OCI-LY3 (cell line): ENCODE results near the gene TTC21A.

Experiments
- H2AFZ ChIP-seq: fragments of 200-600, 300-600 bp; shearing (Covaris generic); 2 replicates; pipeline ENCODE4 v1.6.0; 2014; ENCODE audit warnings: antibody characterized with exemption, low read depth, low read length
- H3K27ac ChIP-seq: fragments of 200-600, 300-600 bp; sonication (generic); 2 replicates; pipeline ENCODE4 v1.5.1; 2014; ENCODE audit warnings: mild to moderate bottlenecking, low read length, moderate library complexity, mixed read lengths
- H3K27me3 ChIP-seq: fragments of 200-600, 300-600 bp; sonication (generic); 2 replicates; pipeline ENCODE4 v1.6.1; 2014; ENCODE audit warnings: low read depth, low read length, mixed read lengths
- H3K36me3 ChIP-seq: fragments of 200-600, 300-600 bp; sonication (generic); replicated peaks from 2 replicates; pipeline ENCODE3; 2014; ENCODE audit warnings: low read depth, low read length, mixed read lengths
- H3K4me1 ChIP-seq: fragments of 300-600, 200-600 bp; sonication (generic); 2 replicates; pipeline ENCODE4 v1.6.1; 2014; ENCODE audit warnings: low read length, mixed read lengths
- H3K4me2 ChIP-seq: fragments of 200-600, 300-600 bp; sonication (generic); 2 replicates; pipeline ENCODE4 v1.6.1; 2014; ENCODE audit warnings: low read length, mixed read lengths
- H3K4me3 ChIP-seq: fragments of 300-600, 200-600 bp; sonication (generic); 2 replicates; pipeline ENCODE4 v1.5.1; 2014; ENCODE audit warnings: antibody characterized with exemption, mild to moderate bottlenecking, low read length, moderate library complexity
- H3K79me2 ChIP-seq: fragments of 300-600, 200-600 bp; shearing (Covaris generic); 2 replicates; pipeline ENCODE4 v1.6.1; 2014; ENCODE audit warnings: mild to moderate bottlenecking, low read length, mixed read lengths
- H3K9ac ChIP-seq: fragments of 300-600, 200-600 bp; shearing (Covaris generic); 2 replicates; pipeline ENCODE4 v1.6.0; 2014; ENCODE audit warnings: mild to moderate bottlenecking, low read length, moderate library complexity
- H3K9me3 ChIP-seq: fragments of 200-600, 300-600 bp; shearing (Covaris generic); 2 replicates; pipeline ENCODE4 v1.6.1; 2014; ENCODE audit warnings: low read length, mixed read lengths; ENCODE audit not compliant: insufficient read depth
- H4K20me1 ChIP-seq: fragments of 200-600, 300-600 bp; sonication (generic); 2 replicates; pipeline ENCODE4 v1.6.1; 2016; ENCODE audit warnings: low read length, mixed read lengths; ENCODE audit not compliant: insufficient read depth
- EZH2phosphoT487 ChIP-seq: fragments of 200-600 bp; shearing (Covaris generic); IDR thresholded peaks from 2 replicates; pipeline ENCODE4 v1.6.1; 2018; ENCODE audit warnings: antibody characterized with exemption, mixed run types, low read depth
- TF ChIP-seq, protein P1 (sequence below): fragments of 200-600, 300-600 bp; sonication (generic); IDR thresholded peaks from 2 replicates; pipeline ENCODE4 v1.5.1; 2014; ENCODE audit warnings: antibody characterized with exemption, low read length, low read depth

The TTC21A gene

GRCh38 chr3:39176025-39176714, 68.7 kb downstream of the TTC21A start:
- no peaks in the 10 kb centered on the region for H3K36me3 ChIP-seq
- H3K4me1 ChIP-seq = peaks cover 20% of the 10 kb centered on the region
- peaks cover 26% of the 10 kb centered on the region for H3K27me3 ChIP-seq
- H3K27ac ChIP-seq = no peak overlapping the region
- H3K9me3 ChIP-seq = no peaks in the 10 kb centered on the region
- H3K4me3 ChIP-seq = no peak overlapping the region
- H3K9ac ChIP-seq = no peak overlapping the region
- H2AFZ ChIP-seq = no peak overlapping the region
- no peak overlapping the region for H3K4me2 ChIP-seq
- no peaks in the 10 kb centered on the region for H4K20me1 ChIP-seq
- H3K79me2 ChIP-seq = no peaks in the 10 kb centered on the region
- TF ChIP-seq EZH2phosphoT487 = no peak
- TF ChIP-seq, protein P1, sequence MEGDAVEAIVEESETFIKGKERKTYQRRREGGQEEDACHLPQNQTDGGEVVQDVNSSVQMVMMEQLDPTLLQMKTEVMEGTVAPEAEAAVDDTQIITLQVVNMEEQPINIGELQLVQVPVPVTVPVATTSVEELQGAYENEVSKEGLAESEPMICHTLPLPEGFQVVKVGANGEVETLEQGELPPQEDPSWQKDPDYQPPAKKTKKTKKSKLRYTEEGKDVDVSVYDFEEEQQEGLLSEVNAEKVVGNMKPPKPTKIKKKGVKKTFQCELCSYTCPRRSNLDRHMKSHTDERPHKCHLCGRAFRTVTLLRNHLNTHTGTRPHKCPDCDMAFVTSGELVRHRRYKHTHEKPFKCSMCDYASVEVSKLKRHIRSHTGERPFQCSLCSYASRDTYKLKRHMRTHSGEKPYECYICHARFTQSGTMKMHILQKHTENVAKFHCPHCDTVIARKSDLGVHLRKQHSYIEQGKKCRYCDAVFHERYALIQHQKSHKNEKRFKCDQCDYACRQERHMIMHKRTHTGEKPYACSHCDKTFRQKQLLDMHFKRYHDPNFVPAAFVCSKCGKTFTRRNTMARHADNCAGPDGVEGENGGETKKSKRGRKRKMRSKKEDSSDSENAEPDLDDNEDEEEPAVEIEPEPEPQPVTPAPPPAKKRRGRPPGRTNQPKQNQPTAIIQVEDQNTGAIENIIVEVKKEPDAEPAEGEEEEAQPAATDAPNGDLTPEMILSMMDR = no peak

GRCh38 chr3:39177708-39178332, 70.3 kb downstream of the TTC21A start:
- H3K36me3 ChIP-seq = no peaks in the 10 kb centered on the region
- H2AFZ ChIP-seq = peak overlapping the region; percentile 41; the same call in 1 of the 2 replicates
- peak overlapping the region; percentile 95 for H3K4me2 ChIP-seq
- no peaks in the 10 kb centered on the region for H4K20me1 ChIP-seq
- peak overlapping the region; percentile 81 for H3K4me3 ChIP-seq
- TF ChIP-seq EZH2phosphoT487 = no peak
- TF ChIP-seq, protein P1 = no peak
- H3K27ac ChIP-seq = no peak overlapping the region
- peaks cover 12% of the 10 kb centered on the region for H3K27me3 ChIP-seq
- H3K4me1 ChIP-seq = peaks cover 22% of the 10 kb centered on the region
- no peaks in the 10 kb centered on the region for H3K9me3 ChIP-seq
- peak overlapping the region; percentile 73 for H3K9ac ChIP-seq
- H3K79me2 ChIP-seq = no peaks in the 10 kb centered on the region

DNA sequence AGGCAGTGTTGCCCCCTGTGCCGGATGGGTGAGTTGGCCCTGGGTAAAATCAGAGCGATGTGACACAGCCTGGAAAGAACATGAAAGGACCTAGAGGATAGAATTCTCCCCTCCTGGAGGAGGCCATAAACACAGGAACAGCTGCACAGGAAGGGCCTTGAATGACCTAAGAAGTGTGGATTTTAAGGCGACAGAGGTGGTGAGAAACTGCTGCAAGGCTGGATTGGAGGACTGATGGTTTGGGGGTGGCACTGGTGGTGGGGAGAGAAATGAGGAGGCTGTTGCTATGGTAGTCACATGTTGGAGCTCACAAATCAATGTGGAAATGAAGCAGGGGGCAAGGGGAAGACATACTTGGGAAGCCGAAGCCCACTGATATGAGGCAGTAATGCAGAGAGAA, 71.1 kb downstream of the TTC21A start:
- no peaks in the 10 kb centered on the region for H3K79me2 ChIP-seq
- peak overlapping the region; percentile 95 for H3K4me2 ChIP-seq
- TF ChIP-seq, protein P1 = no peak
- no peak for TF ChIP-seq EZH2phosphoT487
- H2AFZ ChIP-seq = no peak overlapping the region
- H3K9ac ChIP-seq = peak overlapping the region; percentile 73
- H3K36me3 ChIP-seq = no peaks in the 10 kb centered on the region
- no peak overlapping the region for H3K27ac ChIP-seq
- H3K9me3 ChIP-seq = no peaks in the 10 kb centered on the region
- H3K27me3 ChIP-seq = peaks cover 12% of the 10 kb centered on the region
- peaks cover 22% of the 10 kb centered on the region for H3K4me1 ChIP-seq
- H3K4me3 ChIP-seq = peak overlapping the region; percentile 81
- H4K20me1 ChIP-seq = no peaks in the 10 kb centered on the region

GRCh38 chr3:39180183-39180545, 72.7 kb downstream of the TTC21A start:
- H4K20me1 ChIP-seq = no peaks in the 10 kb centered on the region
- no peak overlapping the region for H2AFZ ChIP-seq
- H3K36me3 ChIP-seq = no peaks in the 10 kb centered on the region
- H3K9ac ChIP-seq = no peak overlapping the region
- TF ChIP-seq EZH2phosphoT487 = no peak
- TF ChIP-seq, protein P1 = no peak
- no peak overlapping the region for H3K27ac ChIP-seq
- no peaks in the 10 kb centered on the region for H3K9me3 ChIP-seq
- H3K4me1 ChIP-seq = peaks cover 22% of the 10 kb centered on the region
- no peaks in the 10 kb centered on the region for H3K79me2 ChIP-seq
- H3K27me3 ChIP-seq = peaks cover 12% of the 10 kb centered on the region
- H3K4me2 ChIP-seq = peak overlapping the region; percentile 80
- H3K4me3 ChIP-seq = peak overlapping the region; percentile 72
